IMR-90 (cell line): ENCODE measurements around the gene PYGM. TPM values are rescaled to one million over a fixed set of nuclear protein-coding genes. Genes with fewer than 3 reads are reported as not detected.

ENCODE experiments used
- ATAC-seq: fragments of 200-7000 bp; cut with Tn5 transposase; 2 replicates; pipeline ENCODE4 v1.9.1; 2020; ENCODE audit warnings: low read depth, mild to moderate bottlenecking, moderate library complexity
- BruUV-seq: library from RNA; stranded (reverse); fragments of 400-500 nt; replicated peaks from 2 replicates; lab custom pipeline; 2021; lab: Mats Ljungman, UMichigan
- CTCF ChIA-PET: fragments of 300-600 bp; formaldehyde crosslinking; extraction: SDS; loops from one replicate; lab custom pipeline; 2021; ENCODE audit warnings: antibody characterized with exemption; lab: Yijun Ruan, JAX
- POLR2A ChIA-PET: fragments of 300-600 bp; sonication (Branson Sonifier 250); formaldehyde crosslinking; loops from one replicate; lab custom pipeline; 2022; ENCODE audit warnings: antibody characterized with exemption; ENCODE audit not compliant: unreplicated experiment; lab: Charles Lee
- DNase-seq: peaks from one replicate; pipeline ENCODE4 v3.0.0; 2013
- H2AFZ ChIP-seq: replicated peaks from 2 replicates; pipeline ENCODE3; 2013; ENCODE audit warnings: low read length, mild to moderate bottlenecking; ENCODE audit not compliant: poor library complexity
- H2AK5ac ChIP-seq: 2 replicates; pipeline ENCODE4 v1.6.1; 2013; ENCODE audit warnings: low read depth, low read length, inconsistent platforms
- H2AK9ac ChIP-seq: replicated peaks from 2 replicates; pipeline ENCODE3; 2013; ENCODE audit warnings: mild to moderate bottlenecking, low read depth, low read length, moderate library complexity; ENCODE audit not compliant: poor library complexity
- H2BK120ac ChIP-seq: 2 replicates; pipeline ENCODE4 v1.6.1; 2013; ENCODE audit warnings: low read depth, low read length, inconsistent platforms
- H2BK15ac ChIP-seq: 3 replicates; pipeline ENCODE4 v1.6.1; 2013; ENCODE audit warnings: low read depth, low read length, inconsistent platforms
- H2BK20ac ChIP-seq: 2 replicates; pipeline ENCODE4 v1.6.1; 2013; ENCODE audit warnings: low read depth, mild to moderate bottlenecking, inconsistent platforms, low read length, moderate library complexity
- H2BK5ac ChIP-seq: 2 replicates; pipeline ENCODE4 v1.6.1; 2013; ENCODE audit warnings: mild to moderate bottlenecking, low read depth, low read length, inconsistent platforms; ENCODE audit not compliant: poor library complexity, severe bottlenecking
- H3K14ac ChIP-seq: replicated peaks from 2 replicates; pipeline ENCODE4 v1.6.1; 2013; ENCODE audit warnings: low read depth, low read length, inconsistent platforms
- H3K18ac ChIP-seq: 2 replicates; pipeline ENCODE4 v1.6.1; 2013; ENCODE audit warnings: low read depth, low read length, control low read depth
- H3K23ac ChIP-seq: 2 replicates; pipeline ENCODE4 v1.6.1; 2013; ENCODE audit warnings: low read depth, low read length, inconsistent platforms
- H3K27ac ChIP-seq: 2 replicates; pipeline ENCODE4 v1.5.1; 2013; ENCODE audit warnings: mild to moderate bottlenecking, control low read depth, low read length; ENCODE audit not compliant: insufficient read depth
- H3K27me3 ChIP-seq: 2 replicates; pipeline ENCODE4 v1.6.1; 2013; ENCODE audit warnings: low read length; ENCODE audit not compliant: control insufficient read depth, insufficient read depth
- H3K36me3 ChIP-seq: 2 replicates; pipeline ENCODE4 v1.6.1; 2013; ENCODE audit warnings: low read length, mixed read lengths; ENCODE audit not compliant: control insufficient read depth, insufficient read depth
- H3K4ac ChIP-seq: 2 replicates; pipeline ENCODE4 v1.6.1; 2013; ENCODE audit warnings: low read depth, low read length, inconsistent platforms
- H3K4me1 ChIP-seq: 2 replicates; pipeline ENCODE4 v1.6.1; 2013; ENCODE audit warnings: low read length, mixed read lengths; ENCODE audit not compliant: control insufficient read depth, insufficient read depth
- H3K4me2 ChIP-seq: 2 replicates; pipeline ENCODE4 v1.6.1; 2013; ENCODE audit warnings: low read depth, mild to moderate bottlenecking, control low read depth, low read length, moderate library complexity
- H3K4me3 ChIP-seq: 2 replicates; pipeline ENCODE4 v1.5.1; 2013; ENCODE audit warnings: low read depth, mild to moderate bottlenecking, control low read depth, low read length, moderate library complexity; ENCODE audit not compliant: insufficient read depth
- H3K56ac ChIP-seq: 2 replicates; pipeline ENCODE4 v1.6.1; 2013; ENCODE audit warnings: low read length, inconsistent platforms; ENCODE audit not compliant: insufficient read depth; ENCODE audit errors: extremely low read depth
- H3K79me1 ChIP-seq, 2 experiments: 2 replicates each; pipeline ENCODE4 v1.6.1; 2013; ENCODE audit warnings: low read length in 2 of 2, inconsistent platforms in 1 of 2, low read depth in 1 of 2
- H3K9ac ChIP-seq: 2 replicates; pipeline ENCODE4 v1.6.1; 2013; ENCODE audit warnings: low read depth, low read length, control low read depth
- H3K9me1 ChIP-seq: 2 replicates; pipeline ENCODE4 v1.6.1; 2013; ENCODE audit warnings: low read length, inconsistent platforms; ENCODE audit not compliant: insufficient read depth
- H3K9me3 ChIP-seq: 2 replicates; pipeline ENCODE4 v1.6.1; 2013; ENCODE audit warnings: low read length; ENCODE audit not compliant: control insufficient read depth, insufficient read depth
- H4K20me1 ChIP-seq: 2 replicates; pipeline ENCODE4 v1.6.1; 2013; ENCODE audit warnings: low read length, inconsistent platforms; ENCODE audit not compliant: insufficient read depth
- H4K5ac ChIP-seq: 2 replicates; pipeline ENCODE4 v1.6.1; 2013; ENCODE audit warnings: mild to moderate bottlenecking, low read depth, low read length, control low read depth
- H4K8ac ChIP-seq, 2 experiments: 2 replicates each; pipeline ENCODE4 v1.6.1; 2013; ENCODE audit warnings: low read depth in 2 of 2, low read length in 2 of 2, control low read depth in 1 of 2, inconsistent platforms in 1 of 2
- H4K91ac ChIP-seq: 2 replicates; pipeline ENCODE4 v1.6.1; 2013; ENCODE audit warnings: low read depth, low read length, inconsistent platforms; ENCODE audit not compliant: insufficient read depth
- BHLHE40 ChIP-seq: fragments of 150-350 bp; IDR thresholded peaks from 2 replicates; pipeline ENCODE4 v1.6.1; 2016; ENCODE audit warnings: mild to moderate bottlenecking, low read depth, low read length
- CEBPB ChIP-seq: IDR thresholded peaks from 2 replicates; pipeline ENCODE4 v1.6.1; 2012; ENCODE audit warnings: low read depth, low read length, improper control_type of control experiment
- CHD1 ChIP-seq: IDR thresholded peaks from 2 replicates; pipeline ENCODE4 v1.6.1; 2012; ENCODE audit warnings: low read depth, low read length, improper control_type of control experiment
- FOS ChIP-seq: fragments of 150-350 bp; IDR thresholded peaks from 2 replicates; pipeline ENCODE4 v1.6.1; 2016; ENCODE audit warnings: low read depth, low read length
- MAZ ChIP-seq: IDR thresholded peaks from 2 replicates; pipeline ENCODE4 v1.6.1; 2012; ENCODE audit warnings: low read depth, mild to moderate bottlenecking, low read length, improper control_type of control experiment, moderate library complexity, borderline replicate concordance
- MXI1 ChIP-seq: IDR thresholded peaks from 2 replicates; pipeline ENCODE4 v1.6.1; 2012; ENCODE audit warnings: low read depth, mild to moderate bottlenecking, low read length, moderate library complexity, borderline replicate concordance
- NFE2L2 ChIP-seq: fragments of 150-350 bp; IDR thresholded peaks from 2 replicates; pipeline ENCODE4 v1.6.1; 2016; ENCODE audit warnings: low read depth, mild to moderate bottlenecking, low read length
- POLR2A ChIP-seq: IDR thresholded peaks from 2 replicates; pipeline ENCODE4 v1.6.1; 2012; ENCODE audit warnings: mild to moderate bottlenecking, low read depth, low read length
- RAD21 ChIP-seq: IDR thresholded peaks from 2 replicates; pipeline ENCODE4 v1.6.1; 2012; ENCODE audit warnings: low read length, improper control_type of control experiment
- RCOR1 ChIP-seq: IDR thresholded peaks from 2 replicates; pipeline ENCODE4 v1.6.1; 2012; ENCODE audit warnings: mild to moderate bottlenecking, low read length, improper control_type of control experiment; ENCODE audit not compliant: insufficient replicate concordance
- RFX5 ChIP-seq: IDR thresholded peaks from 2 replicates; pipeline ENCODE4 v1.8.0; 2012; ENCODE audit warnings: low read depth, mild to moderate bottlenecking, low read length, moderate library complexity
- SMC3 ChIP-seq: fragments of 150-350 bp; IDR thresholded peaks from 2 replicates; pipeline ENCODE4 v1.6.1; 2016; ENCODE audit warnings: low read depth, mild to moderate bottlenecking, antibody characterized with exemption, low read length, moderate library complexity
- USF2 ChIP-seq: fragments of 150-350 bp; IDR thresholded peaks from 2 replicates; pipeline ENCODE4 v1.6.1; 2017; ENCODE audit warnings: mild to moderate bottlenecking, antibody characterized with exemption, low read length, low read depth
- WGBS, 2 experiments: methylation state at CpG; one replicate each; pipeline versions ENCODE4 v1.1.5 to v1.1.7; 2013; ENCODE audit warnings: missing lambda C conversion rate in 2 of 2; ENCODE audit not compliant: insufficient read length in 1 of 2; ENCODE audit errors: extremely low coverage in 2 of 2; 5-methylcytosine and 5-hydroxymethylcytosine counted together
- dilution Hi-C: fragments of 300-500 bp; cut with HindIII; formaldehyde crosslinking; loops from one replicate; pipeline ENCODE4 v1.14.3; 2018; ENCODE audit warnings: low sequenced_read_pairs; ENCODE audit not compliant: unreplicated experiment
- in situ Hi-C: fragments of 300-500 bp; cut with MboI; formaldehyde crosslinking; loops from 3 replicates; pipeline ENCODE4 v1.14.3; 2019; ENCODE audit warnings: low sequenced_read_pairs, inconsistent platforms, mixed read lengths
- intact Hi-C: fragments of 100-400 bp; cut with micrococcal nuclease; formaldehyde crosslinking; loops from 2 replicates; pipeline ENCODE4 v1.10.0; 2022
- polyA plus RNA-seq, 3 experiments: library from polyadenylated mRNA; depleted of rRNA; stranded (reverse); fragments of >200 nt; gene quantifications; 2 replicates each; pipeline ENCODE4 v1.2.3, GENCODE V29; 2012; ENCODE audit warnings: low replicate concordance in 1 of 3
- total RNA-seq: library from RNA; depleted of rRNA; stranded (reverse); fragments of >200 nt; gene quantifications from 2 replicates; pipeline ENCODE4 v1.2.3, GENCODE V29; 2012
- TF ChIP-seq, protein P1 (sequence below): fragments of 150-350 bp; IDR thresholded peaks from 2 replicates; pipeline ENCODE4 v1.6.1; 2016; ENCODE audit warnings: low read depth, mild to moderate bottlenecking, low read length, moderate library complexity, borderline replicate concordance

PYGM gene
- total and polyA plus RNA-seq, 2 of the 4 experiments (the other 2 are of a cell fraction): 0.18 to 0.21 TPM

- H2AK5ac ChIP-seq: no peak overlapping the region
- H2BK120ac ChIP-seq: no peak overlapping the region
- TF ChIP-seq MXI1 (no peak), CHD1 (no peak), BHLHE40 (no peak), FOS (no peak), MAZ (no peak), USF2 (no peak), CEBPB (no peak), RCOR1 (no peak), SMC3 (no peak), POLR2A (no peak), RFX5 (no peak), NFE2L2 (no peak), RAD21 (no peak)
- TF ChIP-seq, protein P1, sequence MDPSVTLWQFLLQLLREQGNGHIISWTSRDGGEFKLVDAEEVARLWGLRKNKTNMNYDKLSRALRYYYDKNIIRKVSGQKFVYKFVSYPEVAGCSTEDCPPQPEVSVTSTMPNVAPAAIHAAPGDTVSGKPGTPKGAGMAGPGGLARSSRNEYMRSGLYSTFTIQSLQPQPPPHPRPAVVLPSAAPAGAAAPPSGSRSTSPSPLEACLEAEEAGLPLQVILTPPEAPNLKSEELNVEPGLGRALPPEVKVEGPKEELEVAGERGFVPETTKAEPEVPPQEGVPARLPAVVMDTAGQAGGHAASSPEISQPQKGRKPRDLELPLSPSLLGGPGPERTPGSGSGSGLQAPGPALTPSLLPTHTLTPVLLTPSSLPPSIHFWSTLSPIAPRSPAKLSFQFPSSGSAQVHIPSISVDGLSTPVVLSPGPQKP: no peak
- no peak overlapping the region for H3K27ac ChIP-seq
- no peak overlapping the region for H2BK15ac ChIP-seq
- H3K4me2 ChIP-seq: no peak overlapping the region
- H4K20me1 ChIP-seq: no peaks in the 10 kb centered on the region
- H3K79me1 ChIP-seq: peaks cover 4 to 40% of the 10 kb centered on the region in 2 experiments; a peak in 3 of 4 replicates
- H4K91ac ChIP-seq: no peak overlapping the region
- no peak for DNase-seq
- H4K8ac ChIP-seq: no peak overlapping the region
- H3K9me3 ChIP-seq: no peaks in the 10 kb centered on the region
- no peak overlapping the region for H3K9ac ChIP-seq
- H3K18ac ChIP-seq: no peak overlapping the region
- peaks cover 21% of the 10 kb centered on the region for H3K9me1 ChIP-seq
- intact Hi-C loops (no loop called here), in situ Hi-C loops (no loop called here), dilution Hi-C loops (no loop called here)
- H3K4ac ChIP-seq: no peak overlapping the region
- H3K4me3 ChIP-seq: no peak overlapping the region
- BruUV-seq: no TSS peak
- H4K5ac ChIP-seq: no peak overlapping the region
- H3K56ac ChIP-seq: no peak overlapping the region
- 94% methylated on average over 16 of the region's 41 CpGs; no CpG with 5 or more reads in 1 of the 2 experiments for WGBS, 2 experiments
- peaks cover 27% of the 10 kb centered on the region for H3K36me3 ChIP-seq
- peaks cover 14% of the 10 kb centered on the region for H3K4me1 ChIP-seq
- peak overlapping the region; percentile 52 for H2AK9ac ChIP-seq
- H2AFZ ChIP-seq: no peak overlapping the region
- CTCF ChIA-PET: interaction anchor here (0.6 to 1.0 kb wide), 2 partner anchors 22 to 552 kb away, joined by 3 to 6 read pairs; no protein-coding TSS in a partner anchor
- H3K14ac ChIP-seq: no peak overlapping the region
- ATAC-seq: no peak
- H3K23ac ChIP-seq: no peak overlapping the region
- H3K27me3 ChIP-seq: no peaks in the 10 kb centered on the region
- no peak overlapping the region for H2BK20ac ChIP-seq
- no peak overlapping the region for H2BK5ac ChIP-seq
- POLR2A ChIA-PET: no interaction called here
Measured at GRCh38 chr11:64804346-64805210, 44.8 kb upstream of the PYGM start.
